SH-SY5Y (cell line): ENCODE measurements around the gene ADAMTSL5.

Source experiments
- GATA2 ChIP-seq: IDR thresholded peaks from 2 replicates; pipeline ENCODE4 v1.6.1; 2011; ENCODE audit warnings: mild to moderate bottlenecking, low read depth, low read length
- GATA3 ChIP-seq: IDR thresholded peaks from 2 replicates; pipeline ENCODE4 v1.6.1; 2011; ENCODE audit warnings: low read depth, mild to moderate bottlenecking, low read length, moderate library complexity

DNA sequence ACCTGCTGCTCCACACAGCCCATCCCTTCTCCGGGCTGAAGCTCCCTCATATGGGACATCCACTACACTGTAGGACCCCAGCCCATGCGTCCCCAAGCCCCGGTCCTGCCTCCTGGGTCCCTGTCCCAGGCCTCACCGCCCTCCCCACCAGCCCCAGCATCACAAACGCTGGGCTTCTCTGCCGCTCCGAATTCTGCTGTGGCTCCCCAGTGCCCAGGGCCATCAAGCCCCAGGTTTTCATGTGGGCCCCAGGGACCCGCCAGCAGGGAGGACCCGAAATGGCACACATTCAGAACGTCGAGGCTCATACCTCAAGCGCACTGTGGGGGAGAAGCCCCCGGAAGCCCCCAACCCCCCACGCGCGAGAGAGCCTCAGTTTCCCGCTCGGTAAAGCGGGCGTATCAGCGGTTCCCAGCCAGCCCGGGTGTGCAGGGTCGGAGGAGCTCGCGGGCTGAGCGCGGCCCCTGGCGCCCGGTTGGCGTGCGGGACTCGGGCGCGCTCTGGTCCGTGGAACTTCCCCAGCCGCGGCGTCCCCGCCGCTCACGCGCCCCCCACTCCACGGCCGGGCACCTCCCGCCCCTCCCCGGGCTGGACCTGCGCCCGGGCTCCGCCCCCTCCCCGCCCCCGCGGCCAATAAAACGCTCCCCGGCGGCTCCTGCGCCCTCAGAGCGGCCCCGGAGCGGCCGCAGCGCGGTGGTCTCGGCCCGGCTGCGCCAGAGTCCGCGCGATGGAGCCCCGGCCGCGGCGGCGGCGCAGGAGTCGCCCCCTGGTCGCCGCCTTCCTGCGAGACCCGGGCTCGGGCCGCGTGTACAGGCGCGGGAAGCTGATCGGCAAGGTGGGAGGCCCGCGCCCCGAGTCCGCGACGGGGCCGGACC, 10.8 kb upstream of the ADAMTSL5 start, which contains the start of gene PLK5:
- TF ChIP-seq GATA2 (no peak), GATA3 (no peak)
